HCT116 (cell line): Measurements from ENCODE around the gene PPIG.

Experiments
- ELF1 ChIP-seq: IDR thresholded peaks from 2 replicates; pipeline ENCODE4 v1.6.1; 2012; ENCODE audit warnings: low read depth, borderline replicate concordance
- EZH2 ChIP-seq: fragments of 200-600 bp; sonication (generic); IDR thresholded peaks from 2 replicates; pipeline ENCODE4 v1.6.1; 2017; ENCODE audit warnings: antibody characterized with exemption, mixed run types
- EZH2phosphoT487 ChIP-seq: fragments of 200-600 bp; IDR thresholded peaks from 2 replicates; pipeline ENCODE4 v1.6.1; 2018; ENCODE audit warnings: antibody characterized with exemption, borderline replicate concordance
- POLR2AphosphoS5 ChIP-seq: IDR thresholded peaks from 2 replicates; pipeline ENCODE4 v1.6.1; 2011; ENCODE audit warnings: mild to moderate bottlenecking, low read depth, low read length, moderate library complexity
- RAD21 ChIP-seq: IDR thresholded peaks from 2 replicates; pipeline ENCODE4 v1.6.1; 2012; ENCODE audit warnings: low read depth, mild to moderate bottlenecking
- YY1 ChIP-seq: IDR thresholded peaks from 2 replicates; pipeline ENCODE4 v1.6.1; 2011; ENCODE audit warnings: low read length, low read depth, moderate library complexity, mild to moderate bottlenecking; ENCODE audit not compliant: insufficient replicate concordance; ENCODE audit errors: extremely low read depth
- TF ChIP-seq, protein P1 (sequence below), 3 experiments: fragments of 200-600 bp in 1 of 3; sonication (generic) in 1 of 3; IDR thresholded peaks in 2 of 3; conservative IDR thresholded peaks in 1 of 3; 2 replicates each; pipeline ENCODE4 v1.5.1; 2012 to 2017; ENCODE audit warnings: low read depth in 2 of 3, low read length in 2 of 3, antibody characterized with exemption in 1 of 3, borderline replicate concordance in 1 of 3, control low read depth in 1 of 3, mild to moderate bottlenecking in 1 of 3, mixed read lengths in 1 of 3, mixed run types in 1 of 3, moderate library complexity in 1 of 3; ENCODE audit not compliant: insufficient read depth in 1 of 3
- TF ChIP-seq, protein P2 (sequence below): IDR thresholded peaks from 2 replicates; pipeline ENCODE4 v1.6.1; 2012; ENCODE audit warnings: low read depth
- TF ChIP-seq, protein P3 (sequence below): IDR thresholded peaks from 2 replicates; pipeline ENCODE4 v1.6.1; 2012

DNA sequence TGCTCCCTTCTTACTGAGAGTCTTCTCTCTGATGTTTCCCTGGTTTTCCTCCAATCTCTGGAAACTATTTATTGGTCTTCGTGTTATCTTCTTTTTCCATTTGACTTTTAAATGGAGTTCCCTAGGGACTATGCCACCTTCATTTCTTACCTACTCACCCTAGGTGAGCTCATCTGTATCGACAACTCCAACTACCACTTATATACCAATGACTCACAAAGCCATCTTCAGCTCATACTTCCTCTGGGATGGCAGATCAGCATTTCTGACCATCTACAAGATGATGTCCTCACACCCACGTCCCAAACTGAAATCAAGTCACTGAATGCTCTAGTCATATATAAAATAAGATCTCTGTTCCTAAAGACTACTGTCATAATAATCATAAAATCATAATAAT lies 69.5 kb downstream of the PPIG start:
- TF ChIP-seq, protein P1, sequence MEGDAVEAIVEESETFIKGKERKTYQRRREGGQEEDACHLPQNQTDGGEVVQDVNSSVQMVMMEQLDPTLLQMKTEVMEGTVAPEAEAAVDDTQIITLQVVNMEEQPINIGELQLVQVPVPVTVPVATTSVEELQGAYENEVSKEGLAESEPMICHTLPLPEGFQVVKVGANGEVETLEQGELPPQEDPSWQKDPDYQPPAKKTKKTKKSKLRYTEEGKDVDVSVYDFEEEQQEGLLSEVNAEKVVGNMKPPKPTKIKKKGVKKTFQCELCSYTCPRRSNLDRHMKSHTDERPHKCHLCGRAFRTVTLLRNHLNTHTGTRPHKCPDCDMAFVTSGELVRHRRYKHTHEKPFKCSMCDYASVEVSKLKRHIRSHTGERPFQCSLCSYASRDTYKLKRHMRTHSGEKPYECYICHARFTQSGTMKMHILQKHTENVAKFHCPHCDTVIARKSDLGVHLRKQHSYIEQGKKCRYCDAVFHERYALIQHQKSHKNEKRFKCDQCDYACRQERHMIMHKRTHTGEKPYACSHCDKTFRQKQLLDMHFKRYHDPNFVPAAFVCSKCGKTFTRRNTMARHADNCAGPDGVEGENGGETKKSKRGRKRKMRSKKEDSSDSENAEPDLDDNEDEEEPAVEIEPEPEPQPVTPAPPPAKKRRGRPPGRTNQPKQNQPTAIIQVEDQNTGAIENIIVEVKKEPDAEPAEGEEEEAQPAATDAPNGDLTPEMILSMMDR (IDR thresholded peaks at IDR 0.05 in 2 of 3, conservative IDR thresholded peaks at IDR 0.05 in 1 of 3; ENCODE audit: borderline replicate concordance in 1 of 3, insufficient read depth in 1 of 3, low read depth in 2 of 3, low read length in 2 of 3), result no peak
- TF ChIP-seq YY1, result no peak
- TF ChIP-seq EZH2, result no peak
- no peak for TF ChIP-seq RAD21
- no peak for TF ChIP-seq POLR2AphosphoS5
- no peak for TF ChIP-seq EZH2phosphoT487
- TF ChIP-seq, protein P2, sequence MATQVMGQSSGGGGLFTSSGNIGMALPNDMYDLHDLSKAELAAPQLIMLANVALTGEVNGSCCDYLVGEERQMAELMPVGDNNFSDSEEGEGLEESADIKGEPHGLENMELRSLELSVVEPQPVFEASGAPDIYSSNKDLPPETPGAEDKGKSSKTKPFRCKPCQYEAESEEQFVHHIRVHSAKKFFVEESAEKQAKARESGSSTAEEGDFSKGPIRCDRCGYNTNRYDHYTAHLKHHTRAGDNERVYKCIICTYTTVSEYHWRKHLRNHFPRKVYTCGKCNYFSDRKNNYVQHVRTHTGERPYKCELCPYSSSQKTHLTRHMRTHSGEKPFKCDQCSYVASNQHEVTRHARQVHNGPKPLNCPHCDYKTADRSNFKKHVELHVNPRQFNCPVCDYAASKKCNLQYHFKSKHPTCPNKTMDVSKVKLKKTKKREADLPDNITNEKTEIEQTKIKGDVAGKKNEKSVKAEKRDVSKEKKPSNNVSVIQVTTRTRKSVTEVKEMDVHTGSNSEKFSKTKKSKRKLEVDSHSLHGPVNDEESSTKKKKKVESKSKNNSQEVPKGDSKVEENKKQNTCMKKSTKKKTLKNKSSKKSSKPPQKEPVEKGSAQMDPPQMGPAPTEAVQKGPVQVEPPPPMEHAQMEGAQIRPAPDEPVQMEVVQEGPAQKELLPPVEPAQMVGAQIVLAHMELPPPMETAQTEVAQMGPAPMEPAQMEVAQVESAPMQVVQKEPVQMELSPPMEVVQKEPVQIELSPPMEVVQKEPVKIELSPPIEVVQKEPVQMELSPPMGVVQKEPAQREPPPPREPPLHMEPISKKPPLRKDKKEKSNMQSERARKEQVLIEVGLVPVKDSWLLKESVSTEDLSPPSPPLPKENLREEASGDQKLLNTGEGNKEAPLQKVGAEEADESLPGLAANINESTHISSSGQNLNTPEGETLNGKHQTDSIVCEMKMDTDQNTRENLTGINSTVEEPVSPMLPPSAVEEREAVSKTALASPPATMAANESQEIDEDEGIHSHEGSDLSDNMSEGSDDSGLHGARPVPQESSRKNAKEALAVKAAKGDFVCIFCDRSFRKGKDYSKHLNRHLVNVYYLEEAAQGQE, result no peak
- TF ChIP-seq, protein P3, sequence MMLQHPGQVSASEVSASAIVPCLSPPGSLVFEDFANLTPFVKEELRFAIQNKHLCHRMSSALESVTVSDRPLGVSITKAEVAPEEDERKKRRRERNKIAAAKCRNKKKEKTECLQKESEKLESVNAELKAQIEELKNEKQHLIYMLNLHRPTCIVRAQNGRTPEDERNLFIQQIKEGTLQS, result no peak
- no peak for TF ChIP-seq ELF1
